MCF 10A (cell line): Measurements from ENCODE around the gene RBFA. TPM values are rescaled to one million over a fixed set of nuclear protein-coding genes. Genes with fewer than 3 reads are reported as not detected.

Experiments
- BruUV-seq: library from RNA; stranded (reverse); fragments of 400-500 nt; replicated peaks from 2 replicates; lab custom pipeline; 2021; lab: Mats Ljungman, UMichigan
- CTCF ChIA-PET: fragments of 300-600 bp; sonication (Branson Sonifier 250); formaldehyde crosslinking; extraction: SDS; loops from one replicate; lab custom pipeline; 2021; ENCODE audit warnings: antibody characterized with exemption, inconsistent platforms; lab: Yijun Ruan, JAX
- POLR2A ChIA-PET: fragments of 300-600, 350-650 bp; sonication (Branson Sonifier 250); formaldehyde crosslinking; extraction: SDS; loops from one replicate; lab custom pipeline; 2020; ENCODE audit warnings: antibody characterized with exemption, inconsistent platforms; lab: Yijun Ruan, JAX
- DNase-seq: peaks from one replicate; pipeline ENCODE4 v3.0.0-alpha.2; 2018; ENCODE audit not compliant: unreplicated experiment
- H3K27ac Mint-ChIP-seq: one replicate; pipeline ENCODE4 v1.8.0; 2022; ENCODE audit warnings: mild to moderate bottlenecking, low read depth, mixed read lengths; ENCODE audit not compliant: unreplicated experiment
- H3K27me3 Mint-ChIP-seq: one replicate; pipeline ENCODE4 v1.8.0; 2022; ENCODE audit warnings: mixed read lengths; ENCODE audit not compliant: insufficient read depth, unreplicated experiment
- H3K36me3 Mint-ChIP-seq: one replicate; pipeline ENCODE4 v1.8.0; 2022; ENCODE audit warnings: mild to moderate bottlenecking, moderate library complexity, mixed read lengths; ENCODE audit not compliant: insufficient read depth, unreplicated experiment
- H3K4me1 Mint-ChIP-seq: one replicate; pipeline ENCODE4 v1.8.0; 2022; ENCODE audit warnings: mixed read lengths; ENCODE audit not compliant: insufficient read depth, unreplicated experiment
- H3K4me3 Mint-ChIP-seq: one replicate; pipeline ENCODE4 v1.8.0; 2022; ENCODE audit warnings: mild to moderate bottlenecking, moderate library complexity, mixed read lengths; ENCODE audit not compliant: unreplicated experiment
- H3K9me3 Mint-ChIP-seq: one replicate; pipeline ENCODE4 v1.8.0; 2022; ENCODE audit warnings: mixed read lengths; ENCODE audit not compliant: unreplicated experiment
- intact Hi-C: fragments of 100-400 bp; cut with micrococcal nuclease; formaldehyde crosslinking; loops from 2 replicates; pipeline ENCODE4 v1.14.1; 2022
- total RNA-seq: library from RNA; stranded (reverse); gene quantifications from 2 replicates; pipeline ENCODE4 v1.2.3, GENCODE V29; 2022
- TF ChIP-seq, protein P1 (sequence below): fragments of 200-600 bp; IDR thresholded peaks from one replicate; pipeline ENCODE4 v1.8.0; 2022; ENCODE audit warnings: antibody characterized with exemption, mild to moderate bottlenecking; ENCODE audit not compliant: unreplicated experiment

Gene RBFA
- total RNA-seq, 1 experiment from 2014 or later = 47.4 TPM

GRCh38 chr18:80065705-80066104 is 31.5 kb downstream of the RBFA start:
- intact Hi-C loops = no loop called here
- no peaks in the 10 kb centered on the region for H3K9me3 Mint-ChIP-seq
- H3K27ac Mint-ChIP-seq = no peak overlapping the region
- no peak for DNase-seq
- ChIA-PET POLR2A (no interaction called here), CTCF (no interaction called here)
- BruUV-seq = no TSS peak
- no peaks in the 10 kb centered on the region for H3K27me3 Mint-ChIP-seq
- H3K4me3 Mint-ChIP-seq = no peak overlapping the region
- H3K36me3 Mint-ChIP-seq = peaks cover 10% of the 10 kb centered on the region
- TF ChIP-seq, protein P1, sequence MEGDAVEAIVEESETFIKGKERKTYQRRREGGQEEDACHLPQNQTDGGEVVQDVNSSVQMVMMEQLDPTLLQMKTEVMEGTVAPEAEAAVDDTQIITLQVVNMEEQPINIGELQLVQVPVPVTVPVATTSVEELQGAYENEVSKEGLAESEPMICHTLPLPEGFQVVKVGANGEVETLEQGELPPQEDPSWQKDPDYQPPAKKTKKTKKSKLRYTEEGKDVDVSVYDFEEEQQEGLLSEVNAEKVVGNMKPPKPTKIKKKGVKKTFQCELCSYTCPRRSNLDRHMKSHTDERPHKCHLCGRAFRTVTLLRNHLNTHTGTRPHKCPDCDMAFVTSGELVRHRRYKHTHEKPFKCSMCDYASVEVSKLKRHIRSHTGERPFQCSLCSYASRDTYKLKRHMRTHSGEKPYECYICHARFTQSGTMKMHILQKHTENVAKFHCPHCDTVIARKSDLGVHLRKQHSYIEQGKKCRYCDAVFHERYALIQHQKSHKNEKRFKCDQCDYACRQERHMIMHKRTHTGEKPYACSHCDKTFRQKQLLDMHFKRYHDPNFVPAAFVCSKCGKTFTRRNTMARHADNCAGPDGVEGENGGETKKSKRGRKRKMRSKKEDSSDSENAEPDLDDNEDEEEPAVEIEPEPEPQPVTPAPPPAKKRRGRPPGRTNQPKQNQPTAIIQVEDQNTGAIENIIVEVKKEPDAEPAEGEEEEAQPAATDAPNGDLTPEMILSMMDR = no peak
- H3K4me1 Mint-ChIP-seq = no peaks in the 10 kb centered on the region

GRCh38 chr18:80067321-80067720 is 33.1 kb downstream of the RBFA start:
- no peak overlapping the region for H3K27ac Mint-ChIP-seq
- H3K4me1 Mint-ChIP-seq = no peaks in the 10 kb centered on the region
- H3K9me3 Mint-ChIP-seq = no peaks in the 10 kb centered on the region

DNA sequence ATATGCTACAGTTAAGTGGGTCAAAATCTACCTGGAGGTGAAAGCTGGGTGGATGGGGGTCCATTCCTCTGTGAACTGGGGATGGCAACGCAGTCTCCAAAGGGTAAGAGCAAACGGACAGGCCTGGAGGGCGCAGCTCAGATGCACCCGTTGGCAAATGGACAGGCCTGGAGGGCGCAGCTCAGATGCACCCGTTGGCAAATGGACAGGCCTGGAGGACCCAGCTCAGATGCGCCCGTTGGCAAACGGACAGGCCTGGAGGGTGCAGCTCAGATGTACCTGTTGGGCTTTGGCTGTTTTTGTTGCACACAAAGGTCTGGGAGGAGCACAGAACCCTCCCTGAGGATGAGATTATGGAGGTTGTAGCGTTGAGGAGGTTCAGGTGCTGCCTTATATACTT is 33.7 kb downstream of the RBFA start:
- H3K4me3 Mint-ChIP-seq = no peak overlapping the region
- BruUV-seq = no TSS peak
- TF ChIP-seq, protein P1 = no peak
- CTCF ChIA-PET = interaction anchor here (0.5 to 0.7 kb wide), 2 partner anchors 87 to 91 kb away, joined by 3 read pairs; no protein-coding TSS in a partner anchor
- POLR2A ChIA-PET = no interaction called here
- H3K27me3 Mint-ChIP-seq = no peaks in the 10 kb centered on the region
- peaks cover 6% of the 10 kb centered on the region for H3K36me3 Mint-ChIP-seq
- intact Hi-C loops = no loop called here
- H3K27ac Mint-ChIP-seq = no peak overlapping the region
- no peak for DNase-seq
- no peaks in the 10 kb centered on the region for H3K9me3 Mint-ChIP-seq
- no peaks in the 10 kb centered on the region for H3K4me1 Mint-ChIP-seq

More at GRCh38 chr18:80067321-80067720, 33.1 kb downstream of the RBFA start:
- intact Hi-C loops = no loop called here
- H3K27me3 Mint-ChIP-seq = no peaks in the 10 kb centered on the region
- BruUV-seq = no TSS peak
- TF ChIP-seq, protein P1 = no peak
- no peak for DNase-seq
- ChIA-PET CTCF (interaction anchor here (0.5 to 0.7 kb wide), 3 partner anchors 88 to 342 kb away, joined by 3 to 4 read pairs (median 3); no protein-coding TSS in a partner anchor), POLR2A (interaction anchor here (0.9 kb wide), 1 partner anchor 29 kb away, joined by 4 read pairs; no protein-coding TSS in a partner anchor)
- peaks cover 9% of the 10 kb centered on the region for H3K36me3 Mint-ChIP-seq
- no peak overlapping the region for H3K4me3 Mint-ChIP-seq

- POLR2A ChIA-PET = no interaction called here
- no peak for DNase-seq
- H3K27ac Mint-ChIP-seq = no peak overlapping the region
- H3K36me3 Mint-ChIP-seq = peaks cover 6% of the 10 kb centered on the region
- TF ChIP-seq, protein P1 = no peak
- BruUV-seq = no TSS peak
- H3K9me3 Mint-ChIP-seq = no peaks in the 10 kb centered on the region
- no peak overlapping the region for H3K4me3 Mint-ChIP-seq
- H3K4me1 Mint-ChIP-seq = no peaks in the 10 kb centered on the region
- CTCF ChIA-PET = interaction anchor here (0.7 kb wide), 2 partner anchors 11 to 388 kb away, joined by 3 read pairs; no protein-coding TSS in a partner anchor
- intact Hi-C loops = no loop called here
- H3K27me3 Mint-ChIP-seq = no peaks in the 10 kb centered on the region
These were observed 34.5 kb downstream of the RBFA start for GRCh38 chr18:80068571-80069272.
